ENCODE measurements around the gene ADAT2.

ADAT2 gene

DNA sequence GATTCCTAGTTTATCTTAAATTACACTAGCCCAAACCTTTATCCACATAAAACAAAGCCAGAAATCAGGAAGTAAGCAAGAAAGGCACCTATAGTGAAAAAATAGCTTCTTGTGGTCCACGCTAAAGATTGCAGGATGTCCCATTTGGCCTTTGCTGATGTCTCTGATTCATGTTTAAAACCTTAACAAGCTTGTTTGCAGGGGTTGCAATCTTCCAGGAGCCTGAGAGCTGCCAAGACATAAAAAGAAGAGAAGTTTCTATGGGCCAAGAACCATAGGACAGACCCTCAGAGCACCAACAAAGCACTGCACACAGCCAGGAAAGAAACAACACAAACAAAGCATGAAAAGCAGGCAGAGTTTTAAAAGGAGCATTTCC lies 49.4 kb downstream of the ADAT2 start:
- no peak overlapping the region for H2BK12ac ChIP-seq (ENCODE audit: low read length)
- no peak overlapping the region for H3K27ac ChIP-seq (ENCODE audit: low read depth, low read length)
- H3K36me3 ChIP-seq (ENCODE audit: control insufficient read depth in 1 of 2, insufficient read depth in 2 of 2, low read length in 2 of 2) = no peaks in the 10 kb centered on the region
- H2AK5ac ChIP-seq (ENCODE audit: low read length) = no peak overlapping the region
- H3K79me2 ChIP-seq (ENCODE audit: control insufficient read depth, insufficient read depth, low read length, poor library complexity) = no peaks in the 10 kb centered on the region
- H4K8ac ChIP-seq (ENCODE audit: low read depth, low read length) = no peak overlapping the region
- H4K91ac ChIP-seq (ENCODE audit: low read depth, low read length) = no peak overlapping the region
- H3K79me1 ChIP-seq (ENCODE audit: low read length) = peaks cover 11% of the 10 kb centered on the region
- no peak overlapping the region for H3K4me3 ChIP-seq (ENCODE audit: low read depth, low read length)
- no peak overlapping the region for H2BK120ac ChIP-seq (ENCODE audit: insufficient read depth, low read length, poor library complexity)
- DNase-seq = no peak
- H3K18ac ChIP-seq (ENCODE audit: low read length) = no peak overlapping the region
- H4K12ac ChIP-seq (ENCODE audit: low read depth, low read length) = no peak overlapping the region
- peaks cover 21 to 22% of the 10 kb centered on the region in 2 experiments for H3K4me1 ChIP-seq (ENCODE audit: control insufficient read depth in 1 of 2, insufficient read depth in 2 of 2, low read length in 2 of 2)
- no peak overlapping the region for H3K4me2 ChIP-seq (ENCODE audit: low read length)
- WGBS (ENCODE audit: extremely low coverage, insufficient coverage, insufficient read length) = no CpG with 5 or more reads among the region's 1 CpG
- H3K9me3 ChIP-seq (ENCODE audit: insufficient read depth, low read depth, low read length) = no peaks in the 10 kb centered on the region
- no peak overlapping the region for H3K9ac ChIP-seq (ENCODE audit: low read length)
- H3K27me3 ChIP-seq (ENCODE audit: insufficient read depth, low read length) = no peaks in the 10 kb centered on the region
- H3K14ac ChIP-seq (ENCODE audit: low read length) = no peak overlapping the region
- H3K4ac ChIP-seq (ENCODE audit: low read depth, low read length) = no peak overlapping the region
- H2BK5ac ChIP-seq (ENCODE audit: low read depth, low read length, poor library complexity) = no peak overlapping the region
- H3K23ac ChIP-seq (ENCODE audit: low read length) = no peak overlapping the region
- H2AFZ ChIP-seq (ENCODE audit: insufficient read depth, low read length, poor library complexity) = no peak overlapping the region

DNA sequence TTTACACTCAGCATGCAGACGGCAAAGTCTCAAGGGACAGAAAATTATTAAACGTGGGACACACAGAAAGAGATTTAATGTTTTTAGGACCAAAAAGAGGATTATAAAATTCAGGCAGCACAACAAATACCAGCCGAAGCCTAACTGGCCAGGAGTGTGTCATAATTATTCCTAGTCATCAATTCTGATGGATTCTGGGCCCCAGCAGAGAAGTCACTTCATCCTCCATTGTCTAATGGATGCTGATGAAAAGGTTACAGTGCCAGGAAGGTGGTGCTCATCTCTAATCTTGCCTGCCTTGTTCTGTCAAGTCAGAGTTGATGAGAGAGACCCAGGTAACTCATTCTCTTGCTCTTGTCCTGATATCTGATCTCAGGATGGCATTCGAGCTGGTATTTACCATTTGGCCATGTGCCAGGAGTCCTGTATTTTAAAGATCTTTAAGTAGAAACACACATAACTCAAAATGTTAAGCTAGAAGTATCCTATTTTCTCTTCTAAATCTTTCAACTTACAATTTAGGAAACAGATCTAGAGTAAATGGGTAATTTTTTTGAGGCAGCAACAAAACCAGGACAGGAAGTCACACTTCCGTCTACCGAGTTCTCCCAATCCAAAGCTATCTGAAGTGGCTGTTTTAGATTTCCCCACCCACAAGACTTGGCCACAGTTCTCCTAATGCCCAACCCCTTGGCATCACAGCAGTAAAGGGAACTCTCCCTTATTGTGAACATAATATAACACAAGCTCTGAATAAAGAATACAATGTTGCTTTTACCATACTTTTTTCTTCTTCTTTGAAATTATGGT lies 50.0 kb downstream of the ADAT2 start:
- Histone ChIP-seq H4K91ac (ENCODE audit: low read depth, low read length) (no peak overlapping the region), H2BK12ac (ENCODE audit: low read length) (no peak overlapping the region), H3K27ac (ENCODE audit: low read depth, low read length) (no peak overlapping the region), H3K14ac (ENCODE audit: low read length) (no peak overlapping the region), H3K36me3 (ENCODE audit: control insufficient read depth in 1 of 2, insufficient read depth in 2 of 2, low read length in 2 of 2) (no peaks in the 10 kb centered on the region), H3K9me3 (ENCODE audit: insufficient read depth, low read depth, low read length) (no peaks in the 10 kb centered on the region), H2AFZ (ENCODE audit: insufficient read depth, low read length, poor library complexity) (no peak overlapping the region), H3K79me1 (ENCODE audit: low read length) (peaks cover 11% of the 10 kb centered on the region), H4K12ac (ENCODE audit: low read depth, low read length) (no peak overlapping the region), H3K79me2 (ENCODE audit: control insufficient read depth, insufficient read depth, low read length, poor library complexity) (no peaks in the 10 kb centered on the region), H3K9ac (ENCODE audit: low read length) (no peak overlapping the region), H3K23ac (ENCODE audit: low read length) (no peak overlapping the region), H2BK5ac (ENCODE audit: low read depth, low read length, poor library complexity) (no peak overlapping the region), H3K4me2 (ENCODE audit: low read length) (no peak overlapping the region), H3K18ac (ENCODE audit: low read length) (no peak overlapping the region), H3K27me3 (ENCODE audit: insufficient read depth, low read length) (no peaks in the 10 kb centered on the region), H3K4me3 (ENCODE audit: low read depth, low read length) (no peak overlapping the region), H3K4ac (ENCODE audit: low read depth, low read length) (no peak overlapping the region), H2BK120ac (ENCODE audit: insufficient read depth, low read length, poor library complexity) (no peak overlapping the region), H3K4me1 (ENCODE audit: control insufficient read depth in 1 of 2, insufficient read depth in 2 of 2, low read length in 2 of 2) (peaks cover 21 to 22% of the 10 kb centered on the region in 2 experiments), H4K8ac (ENCODE audit: low read depth, low read length) (no peak overlapping the region), H2AK5ac (ENCODE audit: low read length) (no peak overlapping the region)
- no CpG with 5 or more reads among the region's 6 CpGs for WGBS (ENCODE audit: extremely low coverage, insufficient coverage, insufficient read length)
- peak in 1 of 2 donors; percentile 20 for DNase-seq

DNA sequence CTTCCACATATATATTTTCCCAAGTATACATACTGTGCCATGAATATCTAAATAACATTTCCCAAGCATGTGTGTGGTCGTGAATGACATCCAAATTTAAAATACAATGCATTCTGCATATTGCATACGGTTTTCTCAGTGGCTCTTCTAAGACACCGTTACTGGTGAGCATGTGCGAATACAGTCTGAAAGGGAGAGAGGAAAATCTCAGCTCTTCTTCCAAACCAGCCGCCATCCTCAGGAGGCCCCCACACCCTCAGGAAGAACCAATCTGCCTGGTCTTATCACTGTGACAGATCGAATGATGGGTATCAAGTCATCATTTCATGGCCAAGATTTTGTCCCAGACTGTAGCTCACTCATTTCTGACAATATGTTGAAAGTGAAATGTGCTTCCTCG lies 50.7 kb downstream of the ADAT2 start:
- no peak overlapping the region for H3K18ac ChIP-seq (ENCODE audit: low read length)
- no peak overlapping the region for H3K4me2 ChIP-seq (ENCODE audit: low read length)
- no peak overlapping the region for H2AFZ ChIP-seq (ENCODE audit: insufficient read depth, low read length, poor library complexity)
- no peaks in the 10 kb centered on the region for H3K36me3 ChIP-seq (ENCODE audit: control insufficient read depth in 1 of 2, insufficient read depth in 2 of 2, low read length in 2 of 2)
- no peak overlapping the region for H3K4me3 ChIP-seq (ENCODE audit: low read depth, low read length)
- no peak overlapping the region for H3K4ac ChIP-seq (ENCODE audit: low read depth, low read length)
- no peaks in the 10 kb centered on the region for H3K79me2 ChIP-seq (ENCODE audit: control insufficient read depth, insufficient read depth, low read length, poor library complexity)
- no peak overlapping the region for H2BK5ac ChIP-seq (ENCODE audit: low read depth, low read length, poor library complexity)
- no peaks in the 10 kb centered on the region for H3K9me3 ChIP-seq (ENCODE audit: insufficient read depth, low read depth, low read length)
- no peaks in the 10 kb centered on the region for H3K27me3 ChIP-seq (ENCODE audit: insufficient read depth, low read length)
- WGBS (ENCODE audit: extremely low coverage, insufficient coverage, insufficient read length) = no CpG with 5 or more reads among the region's 7 CpGs
- H3K4me1 ChIP-seq (ENCODE audit: control insufficient read depth in 1 of 2, insufficient read depth in 2 of 2, low read length in 2 of 2) = peaks cover 21 to 22% of the 10 kb centered on the region in 2 experiments
- no peak overlapping the region for H4K12ac ChIP-seq (ENCODE audit: low read depth, low read length)
- peaks cover 11% of the 10 kb centered on the region for H3K79me1 ChIP-seq (ENCODE audit: low read length)
- no peak overlapping the region for H3K27ac ChIP-seq (ENCODE audit: low read depth, low read length)
- H2BK12ac ChIP-seq (ENCODE audit: low read length) = peak overlapping the region; percentile 8
- no peak overlapping the region for H3K9ac ChIP-seq (ENCODE audit: low read length)
- no peak overlapping the region for H3K14ac ChIP-seq (ENCODE audit: low read length)
- H3K23ac ChIP-seq (ENCODE audit: low read length) = no peak overlapping the region
- no peak overlapping the region for H2AK5ac ChIP-seq (ENCODE audit: low read length)
- H4K91ac ChIP-seq (ENCODE audit: low read depth, low read length) = no peak overlapping the region
- no peak overlapping the region for H4K8ac ChIP-seq (ENCODE audit: low read depth, low read length)
- no peak overlapping the region for H2BK120ac ChIP-seq (ENCODE audit: insufficient read depth, low read length, poor library complexity)
- DNase-seq = no peak

DNA sequence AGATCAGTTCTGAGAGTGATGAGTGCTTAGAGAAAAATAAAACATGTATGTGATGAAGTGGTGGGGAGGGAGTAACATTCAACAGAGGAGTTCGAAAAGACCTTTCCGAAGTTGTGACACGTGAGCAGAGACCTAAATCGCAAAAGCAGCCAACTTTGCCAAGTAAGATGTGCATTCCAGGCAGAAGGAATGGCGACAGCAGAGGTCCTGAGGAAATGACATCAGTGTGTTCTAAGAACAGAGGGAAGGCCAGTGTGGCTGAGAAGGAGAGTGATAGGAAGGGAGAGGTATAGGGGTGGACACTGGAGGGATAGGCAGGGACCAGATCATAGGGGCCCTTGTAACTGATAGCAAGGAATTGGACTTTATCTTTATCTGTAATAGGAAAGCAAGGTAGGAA lies 51.3 kb downstream of the ADAT2 start:
- no peak overlapping the region for H3K4ac ChIP-seq (ENCODE audit: low read depth, low read length)
- H2AFZ ChIP-seq (ENCODE audit: insufficient read depth, low read length, poor library complexity) = no peak overlapping the region
- H3K36me3 ChIP-seq (ENCODE audit: control insufficient read depth in 1 of 2, insufficient read depth in 2 of 2, low read length in 2 of 2) = no peaks in the 10 kb centered on the region
- no peak overlapping the region for H4K8ac ChIP-seq (ENCODE audit: low read depth, low read length)
- no peak overlapping the region for H4K91ac ChIP-seq (ENCODE audit: low read depth, low read length)
- H2AK5ac ChIP-seq (ENCODE audit: low read length) = no peak overlapping the region
- H3K4me1 ChIP-seq (ENCODE audit: control insufficient read depth in 1 of 2, insufficient read depth in 2 of 2, low read length in 2 of 2) = peaks cover 21 to 22% of the 10 kb centered on the region in 2 experiments
- H3K4me3 ChIP-seq (ENCODE audit: low read depth, low read length) = no peak overlapping the region
- no peak overlapping the region for H4K12ac ChIP-seq (ENCODE audit: low read depth, low read length)
- peak overlapping the region; percentile 10 for H2BK12ac ChIP-seq (ENCODE audit: low read length)
- DNase-seq = peak; percentile 71 to 74
- no peak overlapping the region for H2BK120ac ChIP-seq (ENCODE audit: insufficient read depth, low read length, poor library complexity)
- H3K4me2 ChIP-seq (ENCODE audit: low read length) = no peak overlapping the region
- H3K14ac ChIP-seq (ENCODE audit: low read length) = no peak overlapping the region
- no CpG with 5 or more reads among the region's 5 CpGs for WGBS (ENCODE audit: extremely low coverage, insufficient coverage, insufficient read length)
- no peaks in the 10 kb centered on the region for H3K79me2 ChIP-seq (ENCODE audit: control insufficient read depth, insufficient read depth, low read length, poor library complexity)
- no peaks in the 10 kb centered on the region for H3K27me3 ChIP-seq (ENCODE audit: insufficient read depth, low read length)
- H3K23ac ChIP-seq (ENCODE audit: low read length) = no peak overlapping the region
- no peak overlapping the region for H3K9ac ChIP-seq (ENCODE audit: low read length)
- no peak overlapping the region for H3K27ac ChIP-seq (ENCODE audit: low read depth, low read length)
- H3K18ac ChIP-seq (ENCODE audit: low read length) = no peak overlapping the region
- no peak overlapping the region for H2BK5ac ChIP-seq (ENCODE audit: low read depth, low read length, poor library complexity)
- H3K9me3 ChIP-seq (ENCODE audit: insufficient read depth, low read depth, low read length) = no peaks in the 10 kb centered on the region
- H3K79me1 ChIP-seq (ENCODE audit: low read length) = peaks cover 11% of the 10 kb centered on the region

Measured in trophoblast cell (in vitro differentiated cells and primary cell).